Epithelial cell of proximal tubule (primary cell): Measurements from ENCODE around the gene TANK. TPM values are rescaled to one million over a fixed set of nuclear protein-coding genes. Genes with fewer than 3 reads are reported as not detected.

ENCODE experiments used
- DNase-seq: peaks from one replicate; pipeline ENCODE4 v3.0.0-alpha.2; 2011; ENCODE audit warnings: low read depth
- H3K4me3 ChIP-seq: 2 replicates; pipeline ENCODE4 v1.5.1; 2011; ENCODE audit warnings: low read depth, mild to moderate bottlenecking, low read length
- CTCF ChIP-seq: conservative IDR thresholded peaks from 2 replicates; pipeline ENCODE4 v1.5.1; 2012; ENCODE audit warnings: low read depth, mild to moderate bottlenecking, low read length
- total RNA-seq: library from RNA; depleted of rRNA; stranded (reverse); fragments of >200 nt; gene quantifications from 2 replicates; pipeline ENCODE4 v1.2.3, GENCODE V29; 2015

Gene TANK
- total RNA-seq, 1 donor from 2014 or later, result 34.1 TPM

- no peak for TF ChIP-seq CTCF
- peak overlapping the region; percentile 51 for H3K4me3 ChIP-seq
- DNase-seq, result no peak
Measured at GRCh38 chr2:161245261-161245553, 85.0 kb downstream of the TANK start.

- no peak for DNase-seq
- TF ChIP-seq CTCF, result no peak
- H3K4me3 ChIP-seq, result no peak overlapping the region
Measured at GRCh38 chr2:161245671-161246070, 85.4 kb downstream of the TANK start.

GRCh38 chr2:161246281-161246680 is 86.1 kb downstream of the TANK start:
- no peak for TF ChIP-seq CTCF
- no peak overlapping the region for H3K4me3 ChIP-seq
- DNase-seq, result no peak

GRCh38 chr2:161250864-161251436 is 90.7 kb downstream of the TANK start:
- peak; percentile 85 for TF ChIP-seq CTCF
- no peak overlapping the region for H3K4me3 ChIP-seq
- DNase-seq, result no peak

- H3K4me3 ChIP-seq, result peak overlapping the region; percentile 20
- TF ChIP-seq CTCF, result no peak
- DNase-seq, result no peak
Measured at GRCh38 chr2:161257123-161257952, 97.1 kb downstream of the TANK start.

GRCh38 chr2:161265874-161266273 is 105.6 kb downstream of the TANK start:
- no peak for TF ChIP-seq CTCF
- DNase-seq, result no peak
- no peak overlapping the region for H3K4me3 ChIP-seq

- no peak overlapping the region for H3K4me3 ChIP-seq
- no peak for TF ChIP-seq CTCF
- no peak for DNase-seq
Measured at GRCh38 chr2:161269111-161269510, 108.9 kb downstream of the TANK start.
